Suppressor macrophage treated with lipopolysaccharide for 1 hour (primary cell): ENCODE measurements around the gene OPRD1.

Experiments
- DNase-seq, 3 donors: peaks; one replicate each; pipeline ENCODE4 v3.0.0-alpha.2; 2020 to 2022

The OPRD1 gene

GRCh38 chr1:28886731-28887418 is 74.9 kb downstream of the OPRD1 start:
- peak; percentile 81 to 93 (median 87) for DNase-seq

- peak in 2 of 3 donors; percentile 31 to 54 for DNase-seq
Observed at GRCh38 chr1:28887419-28887834, 75.5 kb downstream of the OPRD1 start.

- DNase-seq: no peak
Observed at GRCh38 chr1:28887835-28888682, 76.1 kb downstream of the OPRD1 start.

- no peak for DNase-seq
Observed at GRCh38 chr1:28888915-28889314, 76.9 kb downstream of the OPRD1 start.

GRCh38 chr1:28889357-28889756 is 77.4 kb downstream of the OPRD1 start:
- DNase-seq: no peak

GRCh38 chr1:28890435-28890834 is 78.5 kb downstream of the OPRD1 start:
- no peak for DNase-seq

- DNase-seq: no peak
Observed at GRCh38 chr1:28890836-28891235, 78.9 kb downstream of the OPRD1 start.

- no peak for DNase-seq
Observed at GRCh38 chr1:28891256-28891655, 79.3 kb downstream of the OPRD1 start.

GRCh38 chr1:28893403-28894102 is 81.6 kb downstream of the OPRD1 start:
- no peak for DNase-seq

- no peak for DNase-seq
Observed at GRCh38 chr1:28894785-28895184, 82.8 kb downstream of the OPRD1 start.

- no peak for DNase-seq
Observed at GRCh38 chr1:28895896-28896608, 84.1 kb downstream of the OPRD1 start.

GRCh38 chr1:28896609-28896986 is 84.6 kb downstream of the OPRD1 start:
- no peak for DNase-seq

GRCh38 chr1:28897789-28898188 is 85.8 kb downstream of the OPRD1 start:
- DNase-seq: no peak

GRCh38 chr1:28898405-28898881 is 86.5 kb downstream of the OPRD1 start:
- no peak for DNase-seq

GRCh38 chr1:28899267-28899666 is 87.3 kb downstream of the OPRD1 start:
- DNase-seq: no peak

GRCh38 chr1:28900562-28900961 is 88.6 kb downstream of the OPRD1 start:
- DNase-seq: no peak

- no peak for DNase-seq
Observed at GRCh38 chr1:28902738-28903137, 90.8 kb downstream of the OPRD1 start.

GRCh38 chr1:28905921-28906666 is 94.1 kb downstream of the OPRD1 start:
- DNase-seq: no peak

GRCh38 chr1:28909198-28909597 is 97.2 kb downstream of the OPRD1 start:
- no peak for DNase-seq

- DNase-seq: no peak
Observed at GRCh38 chr1:28910379-28911115, 98.6 kb downstream of the OPRD1 start.

- no peak for DNase-seq
Observed at GRCh38 chr1:28913786-28914227, 101.8 kb downstream of the OPRD1 start.
